Suprapubic skin (tissue), 3 donors: ENCODE results near the gene GRIK4.

ENCODE experiments used
- EP300 ChIP-seq: sonication (generic); formaldehyde crosslinking; IDR thresholded peaks from one replicate; pipeline ENCODE4 v1.6.1; 2017; ENCODE audit warnings: antibody characterized with exemption
- TF ChIP-seq, protein P1 (sequence below), 2 donors: fragments of 200-600 bp in 1 of 2; fragments of 450-650 bp in 1 of 2; sonication (generic) in 1 of 2; IDR thresholded peaks; one replicate each; pipeline ENCODE4 v1.5.1; 2016 to 2019; ENCODE audit warnings: antibody characterized with exemption in 2 of 2, mild to moderate bottlenecking in 1 of 2, moderate library complexity in 1 of 2

DNA sequence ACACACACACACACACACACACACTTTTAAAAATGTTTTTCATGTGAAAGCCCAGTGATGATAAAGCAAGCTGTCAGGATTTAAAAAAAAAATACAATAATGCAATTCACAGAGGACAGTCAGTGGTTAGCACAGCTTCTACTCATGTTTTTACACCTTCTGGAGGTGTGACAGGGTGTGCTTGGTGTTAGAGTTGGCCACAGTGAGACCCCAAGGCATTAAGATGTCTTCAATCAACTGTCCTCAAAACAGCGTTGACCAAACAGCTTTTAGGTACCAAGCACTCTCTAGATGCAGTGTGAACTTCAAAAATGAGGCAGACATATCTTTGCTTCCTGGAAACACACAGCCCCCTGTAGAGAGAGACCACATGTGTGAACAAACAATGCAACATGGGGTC, 346.0 kb downstream of the GRIK4 start:
- TF ChIP-seq, protein P1, sequence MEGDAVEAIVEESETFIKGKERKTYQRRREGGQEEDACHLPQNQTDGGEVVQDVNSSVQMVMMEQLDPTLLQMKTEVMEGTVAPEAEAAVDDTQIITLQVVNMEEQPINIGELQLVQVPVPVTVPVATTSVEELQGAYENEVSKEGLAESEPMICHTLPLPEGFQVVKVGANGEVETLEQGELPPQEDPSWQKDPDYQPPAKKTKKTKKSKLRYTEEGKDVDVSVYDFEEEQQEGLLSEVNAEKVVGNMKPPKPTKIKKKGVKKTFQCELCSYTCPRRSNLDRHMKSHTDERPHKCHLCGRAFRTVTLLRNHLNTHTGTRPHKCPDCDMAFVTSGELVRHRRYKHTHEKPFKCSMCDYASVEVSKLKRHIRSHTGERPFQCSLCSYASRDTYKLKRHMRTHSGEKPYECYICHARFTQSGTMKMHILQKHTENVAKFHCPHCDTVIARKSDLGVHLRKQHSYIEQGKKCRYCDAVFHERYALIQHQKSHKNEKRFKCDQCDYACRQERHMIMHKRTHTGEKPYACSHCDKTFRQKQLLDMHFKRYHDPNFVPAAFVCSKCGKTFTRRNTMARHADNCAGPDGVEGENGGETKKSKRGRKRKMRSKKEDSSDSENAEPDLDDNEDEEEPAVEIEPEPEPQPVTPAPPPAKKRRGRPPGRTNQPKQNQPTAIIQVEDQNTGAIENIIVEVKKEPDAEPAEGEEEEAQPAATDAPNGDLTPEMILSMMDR (IDR thresholded peaks at IDR 0.05), result no peak
- TF ChIP-seq EP300, result no peak
